Epidermal melanocyte (primary cell): Measurements from ENCODE around the gene ATL2.
"Not testable (repeated sequence)": the region's sequence is repeated elsewhere in the genome, so short reads cannot be mapped to it uniquely, and the experiment has no call there.

Experiments
- DNase-seq: peaks from one replicate; pipeline ENCODE4 v3.0.0; 2011; ENCODE audit warnings: low spot score; ENCODE audit not compliant: insufficient read length

The ATL2 gene

DNA sequence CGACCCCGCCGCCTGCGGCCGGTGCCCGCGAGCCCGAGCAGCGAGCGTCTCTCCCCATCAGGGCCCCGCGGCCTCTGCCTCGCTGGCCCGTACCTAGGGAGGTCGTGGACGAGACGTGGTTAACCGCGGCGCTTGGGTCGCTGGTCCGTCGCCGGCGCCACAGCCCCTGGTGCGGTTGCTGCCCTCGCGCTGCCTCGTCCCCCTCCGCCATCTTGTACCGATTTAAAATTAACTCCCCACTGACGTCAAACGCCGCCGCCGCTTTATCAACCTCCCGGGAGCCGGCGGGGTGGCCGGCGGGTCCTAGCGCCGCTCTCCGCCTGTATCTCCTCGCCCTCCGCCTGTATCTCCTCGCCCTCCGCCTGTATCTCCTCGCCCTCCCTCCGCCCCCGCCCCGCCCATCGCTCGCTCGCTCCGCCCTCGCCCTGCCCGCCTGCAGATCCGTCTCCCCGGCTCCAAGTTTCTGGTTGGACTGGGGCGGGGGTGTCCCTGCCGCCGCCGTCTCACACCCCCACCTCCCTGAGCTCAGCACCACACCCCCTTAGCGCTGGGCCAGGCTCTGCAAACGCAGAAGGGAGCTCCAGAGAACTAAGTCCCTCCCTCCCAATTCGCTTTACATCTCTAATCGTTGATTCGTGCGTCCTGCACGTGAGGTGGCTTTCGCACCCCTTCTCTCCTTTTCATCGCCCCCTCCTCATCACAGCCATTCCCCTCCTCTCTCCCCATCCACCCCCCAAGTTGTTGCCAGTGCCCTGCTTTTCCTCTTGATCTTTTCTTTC, at the start of gene ATL2:
ATL2 (minus strand) TSS at position 224 of the 779 bp plus-strand sequence; CDS start at position 211, 13 bp downstream.
- DNase-seq: peak; percentile 85

DNA sequence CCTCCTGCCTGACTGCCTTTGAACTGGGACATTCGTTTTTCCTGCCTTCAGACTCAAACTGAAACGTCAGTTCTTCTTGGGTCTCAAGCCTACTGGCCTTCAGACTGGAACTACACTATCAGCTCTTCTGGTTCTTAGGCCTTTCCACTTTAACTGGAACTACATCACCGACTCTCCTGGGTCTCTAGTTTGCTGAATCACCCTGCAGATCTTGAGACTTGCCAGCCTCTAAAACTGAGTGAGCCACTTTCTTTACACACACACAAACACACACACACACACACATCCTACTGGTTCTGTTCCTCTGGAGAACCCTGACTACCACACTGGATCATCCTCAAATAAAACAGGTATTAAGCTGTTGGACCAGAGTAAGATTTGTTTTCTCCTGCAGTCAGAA, 46.7 kb upstream of the ATL2 start:
- no peak for DNase-seq

DNA sequence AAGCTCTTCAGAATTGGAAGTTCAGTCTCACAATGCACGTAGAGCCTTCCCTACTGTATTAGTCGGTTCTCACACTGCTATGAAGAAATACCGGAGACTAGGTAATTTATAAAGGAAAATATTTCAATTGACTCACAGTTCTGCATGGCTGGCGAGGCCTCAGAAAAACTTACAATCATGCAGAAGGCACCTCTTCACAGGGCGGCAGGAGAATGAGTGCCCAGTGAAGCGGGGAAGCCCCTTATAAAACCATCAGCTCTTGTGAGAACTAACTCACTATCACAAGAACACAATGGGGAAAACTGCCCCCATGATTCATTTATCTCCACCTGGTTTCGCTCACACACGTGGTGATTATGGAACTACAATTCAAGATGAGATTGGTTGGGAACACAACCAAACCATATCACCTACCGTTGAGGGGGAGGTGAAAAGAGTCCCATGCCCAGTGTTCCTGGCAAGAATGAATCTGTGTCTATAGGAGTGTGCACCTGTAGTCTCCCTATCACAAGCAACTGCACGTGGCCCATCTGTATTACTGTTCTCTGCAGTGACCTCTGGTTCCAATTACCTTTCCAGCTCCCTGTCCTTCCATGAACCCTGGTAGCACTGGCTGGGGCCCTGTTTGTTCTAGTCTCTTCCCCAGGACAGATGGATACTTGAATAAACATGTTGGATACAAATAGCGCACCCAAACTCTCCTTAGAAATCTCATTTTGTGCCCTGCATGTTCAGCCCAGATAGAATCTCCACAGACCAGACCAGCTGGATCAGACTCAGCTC, 44.4 kb upstream of the ATL2 start:
- no peak for DNase-seq

DNA sequence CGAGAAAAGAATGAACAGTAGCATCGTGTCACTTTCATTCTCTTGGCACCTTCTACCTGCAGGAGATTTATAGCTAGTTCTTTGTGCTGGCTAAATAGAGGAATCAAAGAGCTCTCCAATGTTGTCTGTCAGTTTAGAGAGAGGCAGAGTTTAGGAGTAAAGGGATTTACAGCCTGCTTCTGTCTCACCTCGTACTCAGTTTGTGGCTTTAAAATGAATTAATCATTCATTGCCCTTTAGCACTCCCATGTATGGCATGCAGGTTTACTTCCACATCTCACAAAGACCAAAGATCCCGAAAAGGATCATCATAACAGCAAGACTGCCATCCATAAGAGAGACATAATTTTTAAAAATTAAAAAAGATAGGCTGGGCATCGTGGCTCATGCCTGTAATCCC, 42.4 kb upstream of the ATL2 start:
- no peak for DNase-seq

DNA sequence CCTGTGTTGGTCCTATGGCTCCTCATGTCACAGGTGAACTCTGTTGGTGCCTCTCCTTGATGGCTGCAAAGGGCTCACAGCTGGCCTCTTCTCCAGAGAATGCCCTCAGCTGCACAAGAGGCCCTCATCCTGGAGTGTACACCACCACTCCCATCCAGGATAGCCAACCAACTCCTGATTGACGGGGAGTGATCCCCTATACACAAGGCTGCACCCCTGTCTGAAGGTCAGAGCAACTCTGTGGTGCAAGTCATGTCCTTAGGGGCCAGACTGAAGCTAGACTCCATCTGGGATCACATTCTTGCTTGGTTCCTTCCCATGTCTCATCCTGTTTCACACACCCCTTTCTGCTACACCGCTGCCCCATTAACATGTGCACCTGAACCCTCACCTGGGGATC, 41.7 kb upstream of the ATL2 start:
- DNase-seq: no peak

DNA sequence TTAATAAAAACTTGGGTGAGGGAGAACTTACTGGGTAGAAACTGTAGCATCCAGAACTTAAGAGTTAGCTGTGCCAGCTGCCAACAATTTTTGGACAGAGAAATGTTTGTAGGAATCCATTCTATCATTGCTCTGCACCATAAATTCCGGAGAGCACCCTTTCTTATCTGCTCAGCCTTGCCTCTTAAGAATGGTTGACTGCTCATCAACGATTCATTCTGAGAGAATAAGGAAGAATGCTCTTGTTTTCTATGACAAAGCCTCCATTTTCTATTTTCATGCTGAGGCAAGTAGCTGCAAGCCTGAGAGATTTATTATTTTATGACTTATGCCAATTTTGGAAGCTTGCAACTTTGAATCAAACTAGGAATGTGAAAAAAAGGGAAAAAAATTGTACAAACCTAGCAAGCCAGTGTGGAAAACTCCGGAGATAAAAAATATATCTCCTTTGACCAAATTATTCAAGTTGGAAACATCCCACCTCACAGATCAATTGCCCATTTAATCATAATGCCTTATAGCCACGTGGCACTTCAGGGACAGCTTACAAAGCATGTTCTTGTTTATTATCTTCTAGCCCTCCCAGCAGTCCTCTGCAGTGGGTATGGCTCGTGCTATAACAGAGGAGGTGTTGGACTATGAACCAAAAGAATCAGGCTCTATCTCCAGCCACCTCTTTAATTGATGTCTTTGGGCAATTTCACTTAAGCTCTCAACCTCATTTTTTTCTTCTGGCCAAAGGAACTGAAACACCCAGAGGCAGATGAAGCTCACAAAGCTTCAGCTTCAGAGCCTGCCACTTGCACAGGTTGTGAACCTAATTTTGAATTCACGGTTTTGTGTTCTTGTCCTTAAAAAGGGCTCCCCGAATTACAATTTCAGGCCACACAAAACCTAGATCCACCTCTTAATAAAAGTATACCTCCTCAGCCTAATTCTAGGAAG, 40.9 kb upstream of the ATL2 start:
- DNase-seq: no peak

DNA sequence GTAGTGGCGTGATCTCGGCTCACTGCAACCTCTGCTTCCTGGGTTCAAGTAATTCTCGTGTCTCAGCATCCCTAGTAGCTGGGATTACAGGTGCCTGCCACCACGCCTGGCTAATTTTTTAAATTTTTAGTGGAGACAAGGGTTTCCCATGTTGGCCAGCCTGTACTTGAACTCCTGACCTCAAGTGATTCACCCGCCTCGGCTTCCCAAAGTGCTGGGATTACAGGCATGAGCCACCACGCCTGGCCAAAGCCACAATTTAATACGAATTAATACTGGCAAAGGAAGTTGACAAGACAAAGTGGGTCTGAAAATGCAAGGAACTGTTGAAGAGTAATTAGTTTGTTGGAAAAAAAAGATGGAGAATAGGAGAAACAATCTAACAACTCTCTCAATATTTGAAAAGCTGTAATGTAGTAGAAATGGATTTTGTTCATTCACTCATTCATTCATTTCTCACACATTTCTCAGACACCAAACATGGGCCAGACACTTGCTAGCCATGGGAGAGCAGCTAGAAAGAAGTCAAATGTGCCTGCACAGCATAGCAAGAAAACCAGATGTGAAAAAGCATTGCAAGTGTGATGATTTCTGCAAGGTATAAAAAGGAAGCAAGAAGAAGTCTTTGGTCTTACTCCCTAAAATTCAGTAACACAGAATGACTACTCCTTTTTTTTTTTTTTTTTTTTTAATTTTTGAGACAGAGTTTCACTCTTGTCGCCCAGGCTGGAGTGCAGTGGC, 39.4 kb upstream of the ATL2 start:
- DNase-seq: no peak

DNA sequence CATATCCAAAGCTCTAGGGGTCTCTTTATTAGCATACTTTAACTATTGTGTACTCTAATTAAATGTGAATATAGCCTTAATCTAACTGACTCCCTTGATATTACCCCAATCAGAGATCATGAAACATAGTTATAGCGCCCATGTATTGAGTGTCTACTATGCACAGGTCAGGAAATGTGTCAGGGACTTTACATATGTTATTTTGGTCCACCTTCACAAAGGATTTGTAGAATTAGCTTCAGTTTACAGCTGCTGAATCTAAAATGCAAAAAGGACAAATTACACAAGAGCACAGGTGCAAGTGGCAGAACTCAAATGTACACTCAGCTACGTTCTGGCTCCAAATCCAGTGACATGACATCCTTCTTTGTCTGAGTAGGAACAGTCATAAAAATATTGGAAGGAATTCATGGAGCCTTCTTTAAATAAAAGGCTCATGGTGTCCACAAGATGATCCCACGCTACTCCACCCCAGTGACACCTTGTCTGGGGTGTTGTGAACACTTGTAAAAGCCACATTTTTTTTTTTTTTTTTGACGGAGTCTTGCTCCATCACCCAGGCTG, 38.7 kb upstream of the ATL2 start:
- DNase-seq: no peak

DNA sequence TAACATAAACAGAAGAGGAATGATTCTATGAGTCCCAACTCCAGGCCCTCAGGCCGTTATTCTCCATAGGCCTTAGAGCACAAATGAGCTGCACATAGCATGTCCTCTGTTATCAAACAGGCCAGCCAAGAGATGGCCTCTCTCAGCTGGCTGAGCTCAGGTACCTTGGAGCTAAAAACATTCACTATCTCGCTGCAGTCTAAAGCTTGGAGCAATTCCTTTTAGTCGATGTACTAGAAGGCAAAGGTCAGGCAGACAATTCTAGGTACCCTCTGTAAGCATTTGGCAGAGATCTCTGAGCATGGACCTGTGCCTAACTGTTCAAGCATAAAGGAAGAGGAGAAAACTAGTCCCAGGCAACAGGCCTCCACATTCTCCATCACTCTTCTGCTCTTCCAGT, 38.0 kb upstream of the ATL2 start:
- DNase-seq: no peak

DNA sequence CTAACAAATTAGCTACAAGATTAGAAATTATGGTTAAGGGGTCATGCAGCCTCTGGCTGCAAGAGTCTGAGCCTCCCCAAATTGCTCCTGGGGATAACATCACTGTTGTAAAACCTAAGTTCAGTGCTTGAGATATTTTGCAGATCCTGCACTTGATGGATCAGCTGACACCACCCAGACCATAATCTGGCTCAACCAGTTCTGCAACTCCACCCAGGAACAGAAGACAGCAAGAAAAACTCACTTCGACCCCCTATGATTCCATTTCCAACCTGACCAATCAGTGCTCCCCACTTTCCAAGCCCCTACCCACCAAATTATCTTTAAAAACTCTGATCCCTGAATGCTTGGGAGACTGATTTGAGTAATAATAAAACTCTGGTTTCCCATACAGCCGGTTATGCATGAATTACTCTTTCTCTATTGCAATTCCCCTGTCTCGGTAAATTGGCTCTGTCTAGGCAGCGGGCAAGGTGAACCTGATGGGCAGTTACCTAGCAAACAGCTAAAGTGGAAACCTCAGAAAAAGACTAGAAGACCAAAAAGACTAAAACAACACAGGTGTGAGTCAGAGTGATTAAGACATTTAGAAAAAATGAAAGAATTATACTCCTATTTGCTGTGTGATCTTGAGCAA, 35.3 kb upstream of the ATL2 start:
- DNase-seq: not testable (repeated sequence)

DNA sequence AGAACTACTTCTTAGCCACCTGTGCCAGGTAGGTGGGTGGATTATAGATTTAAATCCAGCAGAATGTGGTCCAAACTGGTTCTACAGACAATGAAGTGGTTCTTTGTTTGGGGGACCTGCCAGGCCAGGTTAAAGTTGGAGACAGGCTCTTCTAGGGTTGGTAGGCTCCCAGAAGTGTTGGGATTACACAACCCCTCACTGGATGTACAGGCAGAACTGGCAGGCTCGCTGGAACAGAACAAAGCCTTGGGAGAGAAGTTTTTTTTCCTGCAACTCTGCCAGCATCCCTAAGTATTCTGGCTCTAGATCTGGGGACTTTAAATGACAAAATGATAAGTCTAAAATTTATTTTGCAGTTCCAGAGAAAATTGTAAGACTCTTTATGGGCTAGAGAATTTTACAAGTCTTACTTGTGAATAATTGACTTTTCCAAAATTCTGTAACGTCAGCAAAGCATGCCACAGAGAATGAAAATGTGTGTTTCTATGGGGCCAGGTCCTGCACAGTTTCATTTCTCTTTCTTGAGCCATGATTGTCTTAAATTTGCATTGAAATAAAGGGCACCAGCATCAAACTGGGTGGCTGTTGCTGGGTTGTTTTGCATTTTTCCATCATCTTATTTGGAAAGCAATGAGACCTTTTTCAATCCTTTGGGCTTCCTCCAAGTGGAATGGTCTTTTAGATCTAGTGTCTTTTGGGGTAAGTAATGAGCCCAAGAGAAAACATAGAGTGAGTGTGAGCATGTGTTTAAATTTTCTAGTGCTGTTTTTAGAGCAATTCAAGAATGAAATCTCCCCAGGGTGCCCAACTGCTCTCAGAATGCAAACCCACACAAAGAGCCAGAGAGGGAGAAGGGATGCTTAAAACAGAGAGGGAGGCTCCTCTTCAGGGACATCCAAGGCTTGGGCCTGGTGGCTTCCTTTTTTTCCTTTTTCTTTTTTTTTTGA, 32.4 kb upstream of the ATL2 start:
- no peak for DNase-seq

DNA sequence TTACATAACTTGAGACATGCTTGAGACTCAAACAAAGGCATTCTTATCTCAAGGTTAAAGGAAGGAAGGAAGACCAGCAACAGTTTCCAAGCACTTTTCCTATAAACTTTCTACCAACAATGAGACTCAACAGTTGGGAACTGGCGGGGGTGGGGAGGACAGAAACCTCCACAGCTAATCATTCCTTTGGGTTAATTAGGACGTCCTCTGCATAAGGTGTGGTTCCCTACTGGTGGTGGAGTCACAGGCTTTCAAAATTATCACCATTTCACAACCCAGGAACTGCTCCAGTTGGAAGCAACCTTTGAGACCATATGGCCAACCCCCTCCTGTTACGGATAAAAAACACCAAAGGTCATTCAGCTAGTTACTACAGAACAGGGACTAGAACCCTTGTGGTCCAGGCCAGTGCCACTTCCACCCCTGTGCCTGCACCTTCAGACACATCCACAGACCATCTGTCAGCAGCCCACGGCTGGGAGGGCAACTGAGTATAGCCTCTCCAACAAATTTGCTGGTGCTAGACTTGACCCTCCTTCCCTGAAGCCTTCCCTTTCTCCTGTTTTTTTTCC, 30.1 kb upstream of the ATL2 start:
- no peak for DNase-seq

DNA sequence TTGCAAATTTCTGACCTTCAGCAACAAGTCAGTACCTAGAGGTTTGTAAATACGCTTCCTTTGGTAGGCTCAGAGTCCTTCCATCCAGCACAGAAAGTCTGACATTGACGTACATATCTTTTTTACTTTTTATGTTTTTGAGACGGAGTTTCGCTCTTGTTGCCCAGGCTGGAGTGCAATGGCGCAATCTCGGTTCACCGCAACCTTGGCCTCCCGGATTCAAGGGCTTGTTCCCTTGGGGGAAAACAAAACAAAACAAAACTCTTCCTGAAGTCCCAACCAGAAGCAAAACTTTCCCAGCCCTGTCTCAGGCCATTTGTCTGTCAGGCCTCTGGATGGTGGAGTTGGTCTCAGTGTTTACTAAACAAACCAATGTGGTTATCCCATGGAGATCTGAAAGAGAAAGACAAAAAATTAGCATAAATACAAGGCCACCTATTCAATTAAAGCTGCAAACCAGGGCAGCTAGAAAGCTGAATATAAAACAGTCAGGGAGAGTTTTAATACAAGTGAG, 29.6 kb upstream of the ATL2 start:
- no peak for DNase-seq

DNA sequence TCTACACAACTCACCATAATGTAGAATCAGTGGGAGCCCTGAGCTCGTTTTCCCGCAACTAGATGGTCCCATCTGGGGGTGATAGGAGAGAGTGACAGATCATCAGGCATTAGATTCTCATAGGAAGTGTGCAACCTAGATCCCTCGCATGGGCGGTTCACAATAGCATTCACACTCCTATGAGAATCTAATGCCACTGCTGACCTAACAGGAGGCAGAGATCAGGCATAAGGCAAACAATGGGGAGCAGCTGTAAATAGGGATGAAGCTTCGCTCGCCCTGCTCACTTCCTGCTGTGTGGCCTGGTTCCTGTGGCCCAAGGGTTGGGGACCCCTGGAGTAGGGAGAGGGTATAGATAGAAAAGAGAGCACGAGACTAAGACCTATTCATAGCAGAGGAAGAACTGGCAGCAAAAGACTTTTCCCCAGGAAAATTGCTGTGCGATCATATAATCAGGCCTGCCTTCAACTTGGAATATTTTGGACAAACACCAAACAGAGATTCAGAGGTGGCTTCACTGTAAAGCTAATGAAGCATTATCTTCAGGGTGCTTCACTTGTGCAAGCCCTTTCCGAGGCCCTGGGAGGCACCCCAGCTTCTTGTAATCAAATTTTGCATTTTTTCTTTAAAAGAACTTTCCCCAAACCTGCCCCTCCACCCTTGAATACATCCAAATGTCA, 29.0 kb upstream of the ATL2 start:
- DNase-seq: no peak

DNA sequence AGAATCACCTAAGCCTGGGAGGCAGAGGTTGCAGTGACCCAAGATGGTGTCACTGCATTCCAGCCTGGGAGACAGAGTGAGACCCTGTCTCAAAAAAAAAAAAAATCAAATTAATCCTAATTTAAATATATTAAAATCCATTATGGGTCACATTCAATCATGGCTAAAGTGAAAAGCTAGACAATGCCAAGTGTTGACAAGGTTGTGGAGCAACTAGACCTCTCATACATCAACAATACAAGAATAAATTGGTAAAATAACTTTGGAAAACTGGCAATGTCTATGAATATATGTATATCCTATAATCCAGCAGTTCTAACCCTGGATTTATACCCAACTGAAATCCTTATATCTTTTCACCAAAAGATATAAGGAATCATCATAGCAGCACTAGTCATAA, 23.4 kb upstream of the ATL2 start:
- no peak for DNase-seq

DNA sequence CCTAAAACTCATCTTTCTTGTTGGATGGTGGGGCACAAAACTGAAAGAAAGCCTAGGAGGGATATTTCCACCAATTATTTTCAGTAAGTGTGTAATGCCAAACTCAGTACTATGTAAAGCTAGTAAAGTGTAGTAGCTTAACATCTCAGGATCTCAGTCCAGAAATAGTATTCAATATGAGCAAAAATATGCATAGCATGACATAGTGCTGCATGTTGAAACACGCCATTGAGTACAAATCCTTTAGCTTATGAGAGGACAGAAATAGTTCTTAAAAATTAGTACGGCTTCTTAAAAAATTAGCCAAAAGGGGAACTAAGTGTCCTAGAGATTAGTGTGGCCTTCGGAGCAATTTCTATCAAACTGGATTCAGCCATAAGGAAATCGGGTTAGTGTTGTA, 21.7 kb upstream of the ATL2 start:
- DNase-seq: peak; percentile 4

DNA sequence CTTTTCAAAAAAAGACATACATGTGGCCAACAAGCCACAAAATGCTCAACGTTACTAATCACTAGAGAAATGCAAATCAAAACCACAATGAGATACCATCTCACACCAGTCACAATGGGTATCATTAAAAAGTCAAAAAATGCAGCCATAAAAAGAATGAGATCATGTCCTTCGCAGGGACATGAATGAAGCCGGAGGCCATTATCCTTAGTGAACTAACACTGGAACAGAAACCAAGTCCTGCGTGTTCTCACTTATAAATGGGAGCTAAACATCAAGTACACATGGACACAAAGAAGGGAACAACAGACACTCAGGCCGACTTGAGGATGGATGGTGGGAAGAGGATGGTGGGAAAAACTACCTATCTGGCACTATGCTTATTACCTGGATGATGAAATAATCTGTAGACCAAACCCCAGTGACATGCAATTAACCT, 17.8 kb upstream of the ATL2 start:
- peak; percentile 17 for DNase-seq

DNA sequence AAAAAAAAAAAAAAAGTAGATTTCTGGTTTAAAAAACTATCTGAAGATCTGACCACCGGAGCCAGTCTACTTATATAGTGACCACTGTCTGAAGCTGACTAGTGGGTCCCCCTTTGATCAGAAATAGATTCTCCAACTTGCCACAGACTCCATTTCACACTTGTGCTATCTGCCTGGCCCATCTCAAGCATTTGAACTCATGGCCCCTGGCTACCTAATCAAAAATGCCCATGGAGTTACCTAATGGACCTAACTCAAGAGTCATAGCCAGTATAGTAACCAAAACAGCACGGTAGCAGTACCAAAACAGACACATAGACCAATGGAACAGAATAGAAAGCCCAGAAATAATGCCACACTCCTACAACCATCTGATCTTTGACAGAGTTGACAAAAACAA, 17.0 kb upstream of the ATL2 start:
- peak; percentile 1 for DNase-seq
